RWPE2 (cell line): ENCODE data around the gene CEP55.

ENCODE experiments used
- ATAC-seq: fragments of 200-7000 bp; cut with Tn5 transposase; 3 replicates; pipeline ENCODE4 v1.9.1; 2021; ENCODE audit warnings: low read depth
- DNase-seq: peaks from one replicate; pipeline ENCODE4 v3.0.0-alpha.2; 2020; ENCODE audit warnings: low spot score
- H3K27ac ChIP-seq: fragments of 450-650 bp; 2 replicates; pipeline ENCODE4 v1.5.1; 2017; ENCODE audit warnings: mild to moderate bottlenecking; ENCODE audit not compliant: poor library complexity, severe bottlenecking
- H3K27me3 ChIP-seq: fragments of 250-450 bp; sonication (Bioruptor Pico); 2 replicates; pipeline ENCODE4 v1.5.1; 2021; ENCODE audit warnings: mild to moderate bottlenecking, moderate library complexity; ENCODE audit not compliant: insufficient read depth, poor library complexity, severe bottlenecking
- H3K36me3 ChIP-seq: fragments of 250-450 bp; sonication (Bioruptor Pico); 2 replicates; pipeline ENCODE4 v1.5.1; 2020; ENCODE audit warnings: low read depth, mild to moderate bottlenecking, moderate library complexity
- H3K4me1 ChIP-seq: fragments of 250-450 bp; sonication (Bioruptor Pico); 2 replicates; pipeline ENCODE4 v1.5.1; 2021; ENCODE audit warnings: mild to moderate bottlenecking, moderate library complexity; ENCODE audit not compliant: insufficient read depth, poor library complexity, severe bottlenecking
- H3K4me3 ChIP-seq: fragments of 250-450 bp; sonication (Bioruptor Pico); 2 replicates; pipeline ENCODE4 v1.5.1; 2021; ENCODE audit warnings: mild to moderate bottlenecking, moderate library complexity; ENCODE audit not compliant: severe bottlenecking
- H3K9me3 ChIP-seq: fragments of 250-450 bp; sonication (Bioruptor Pico); 2 replicates; pipeline ENCODE4 v1.5.1; 2021; ENCODE audit warnings: mild to moderate bottlenecking, moderate library complexity; ENCODE audit not compliant: severe bottlenecking
- CTCF ChIP-seq: fragments of 450-650 bp; IDR thresholded peaks from one replicate; pipeline ENCODE4 v1.5.1; 2017; ENCODE audit warnings: mild to moderate bottlenecking, moderate library complexity; ENCODE audit not compliant: poor library complexity, severe bottlenecking

CEP55 gene

GRCh38 chr10:93462371-93462770 is 34.0 kb upstream of the CEP55 start:
- Histone ChIP-seq H3K36me3 (peaks cover 44% of the 10 kb centered on the region), H3K27me3 (no peaks in the 10 kb centered on the region), H3K4me1 (peaks cover 75% of the 10 kb centered on the region), H3K27ac (peak overlapping the region; percentile 98), H3K9me3 (no peaks in the 10 kb centered on the region), H3K4me3 (no peak overlapping the region)
- ATAC-seq (no peak), DNase-seq (no peak)
- TF ChIP-seq CTCF = no peak

GRCh38 chr10:93462881-93463280 is 33.5 kb upstream of the CEP55 start:
- H3K27ac ChIP-seq = peak overlapping the region; percentile 98
- no peak overlapping the region for H3K4me3 ChIP-seq
- no peak for TF ChIP-seq CTCF
- peaks cover 44% of the 10 kb centered on the region for H3K36me3 ChIP-seq
- peak; percentile 56 for ATAC-seq
- no peaks in the 10 kb centered on the region for H3K27me3 ChIP-seq
- peak; percentile 84 for DNase-seq
- no peaks in the 10 kb centered on the region for H3K9me3 ChIP-seq
- peaks cover 79% of the 10 kb centered on the region for H3K4me1 ChIP-seq

GRCh38 chr10:93463723-93464476 is 32.5 kb upstream of the CEP55 start:
- DNase-seq = no peak

GRCh38 chr10:93464776-93465388 is 31.5 kb upstream of the CEP55 start:
- Histone ChIP-seq H3K27ac (peak overlapping the region; percentile 98), H3K4me3 (no peak overlapping the region), H3K36me3 (peaks cover 46% of the 10 kb centered on the region), H3K27me3 (no peaks in the 10 kb centered on the region), H3K4me1 (peaks cover 80% of the 10 kb centered on the region), H3K9me3 (no peaks in the 10 kb centered on the region)
- no peak for TF ChIP-seq CTCF
- DNase-seq (no peak), ATAC-seq (no peak)

More at GRCh38 chr10:93463723-93464476, 32.5 kb upstream of the CEP55 start:
- H3K36me3 ChIP-seq = peaks cover 45% of the 10 kb centered on the region
- no peak for ATAC-seq
- H3K9me3 ChIP-seq = no peaks in the 10 kb centered on the region
- H3K4me1 ChIP-seq = peaks cover 80% of the 10 kb centered on the region
- H3K27me3 ChIP-seq = no peaks in the 10 kb centered on the region
- peak overlapping the region; percentile 98 for H3K27ac ChIP-seq
- no peak overlapping the region for H3K4me3 ChIP-seq
- TF ChIP-seq CTCF = no peak
